WI38 (cell line): Measurements from ENCODE around the gene WDR86.
A peak's percentile ranks its signal among the peaks of the same experiment; 100 is the strongest.

Experiments used
- H3K4me3 ChIP-seq: 2 replicates; pipeline ENCODE4 v1.5.1; 2011; ENCODE audit warnings: low read depth, mild to moderate bottlenecking, control low read depth, low read length
- TF ChIP-seq, protein P1 (sequence below): IDR thresholded peaks from 2 replicates; pipeline ENCODE4 v1.5.1; 2012; ENCODE audit warnings: low read depth, mild to moderate bottlenecking, control low read depth, low read length

The WDR86 gene

GRCh38 chr7:151368136-151368571, 41.7 kb downstream of the WDR86 start:
- TF ChIP-seq, protein P1, sequence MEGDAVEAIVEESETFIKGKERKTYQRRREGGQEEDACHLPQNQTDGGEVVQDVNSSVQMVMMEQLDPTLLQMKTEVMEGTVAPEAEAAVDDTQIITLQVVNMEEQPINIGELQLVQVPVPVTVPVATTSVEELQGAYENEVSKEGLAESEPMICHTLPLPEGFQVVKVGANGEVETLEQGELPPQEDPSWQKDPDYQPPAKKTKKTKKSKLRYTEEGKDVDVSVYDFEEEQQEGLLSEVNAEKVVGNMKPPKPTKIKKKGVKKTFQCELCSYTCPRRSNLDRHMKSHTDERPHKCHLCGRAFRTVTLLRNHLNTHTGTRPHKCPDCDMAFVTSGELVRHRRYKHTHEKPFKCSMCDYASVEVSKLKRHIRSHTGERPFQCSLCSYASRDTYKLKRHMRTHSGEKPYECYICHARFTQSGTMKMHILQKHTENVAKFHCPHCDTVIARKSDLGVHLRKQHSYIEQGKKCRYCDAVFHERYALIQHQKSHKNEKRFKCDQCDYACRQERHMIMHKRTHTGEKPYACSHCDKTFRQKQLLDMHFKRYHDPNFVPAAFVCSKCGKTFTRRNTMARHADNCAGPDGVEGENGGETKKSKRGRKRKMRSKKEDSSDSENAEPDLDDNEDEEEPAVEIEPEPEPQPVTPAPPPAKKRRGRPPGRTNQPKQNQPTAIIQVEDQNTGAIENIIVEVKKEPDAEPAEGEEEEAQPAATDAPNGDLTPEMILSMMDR = peak; percentile 88
- H3K4me3 ChIP-seq = no peak overlapping the region

DNA sequence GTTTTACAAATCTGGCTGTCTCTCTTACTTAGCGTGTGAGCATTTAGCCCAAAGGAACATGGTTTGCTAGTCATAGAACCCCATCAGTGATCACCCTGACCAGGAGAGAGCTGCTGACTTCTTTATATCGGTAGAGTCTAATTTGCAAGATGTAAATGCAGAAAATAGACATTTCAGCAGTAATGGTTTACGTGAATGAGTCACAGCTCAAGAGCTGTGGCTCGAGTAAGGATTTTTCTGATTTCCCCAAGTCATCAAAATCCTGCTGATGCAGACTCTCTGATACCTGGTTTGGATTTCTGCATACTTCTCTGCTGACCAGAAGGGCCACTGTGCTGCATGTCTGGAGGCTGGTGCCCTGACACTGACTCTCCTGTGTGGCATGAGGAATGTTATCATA, 42.6 kb downstream of the WDR86 start:
- no peak overlapping the region for H3K4me3 ChIP-seq
- TF ChIP-seq, protein P1 = no peak

DNA sequence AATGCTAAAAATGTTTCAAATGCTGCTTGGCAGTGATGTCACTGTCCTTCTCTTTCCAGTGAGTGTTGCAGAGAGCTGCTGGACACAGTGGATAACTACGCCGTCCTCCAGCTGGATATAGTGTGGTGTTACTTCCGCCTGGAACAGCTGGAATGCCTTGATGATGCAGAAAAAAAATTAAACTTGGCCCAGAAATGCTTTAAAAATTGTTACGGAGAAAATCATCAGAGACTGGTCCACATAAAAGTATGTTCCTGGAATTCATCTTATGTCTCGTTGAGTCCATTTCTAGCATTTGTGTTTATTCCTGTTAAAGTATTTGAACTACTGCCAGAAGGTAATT, 43.0 kb downstream of the WDR86 start:
- TF ChIP-seq, protein P1 = no peak
- no peak overlapping the region for H3K4me3 ChIP-seq

- H3K4me3 ChIP-seq = no peak overlapping the region
- TF ChIP-seq, protein P1 = no peak
Measured at GRCh38 chr7:151366166-151366879, 43.5 kb downstream of the WDR86 start.

- TF ChIP-seq, protein P1 = no peak
- H3K4me3 ChIP-seq = no peak overlapping the region
Measured at GRCh38 chr7:151363182-151363581, 46.7 kb downstream of the WDR86 start.

- TF ChIP-seq, protein P1 = no peak
- no peak overlapping the region for H3K4me3 ChIP-seq
Measured at GRCh38 chr7:151361193-151361959, 48.5 kb downstream of the WDR86 start.

- no peak overlapping the region for H3K4me3 ChIP-seq
- TF ChIP-seq, protein P1 = no peak
Measured at GRCh38 chr7:151352512-151352911, 57.3 kb downstream of the WDR86 start.
